GM10847 (cell line): ENCODE data around the gene ARL2BP.

Source experiments
- POLR2A ChIP-seq: IDR thresholded peaks from 2 replicates; pipeline ENCODE4 v1.6.1; 2011; ENCODE audit not compliant: insufficient read length; ENCODE audit errors: extremely low read depth

ARL2BP gene

GRCh38 chr16:57284209-57284951, 39.3 kb downstream of the ARL2BP start, which contains the start of gene PLLP:
TSS of gene PLLP (minus strand) at chr16:57284672. CDS start at chr16:57284540, 132 bp downstream.
- no peak for TF ChIP-seq POLR2A

- no peak for TF ChIP-seq POLR2A
These were observed 39.9 kb downstream of the ARL2BP start for GRCh38 chr16:57284952-57285363.

GRCh38 chr16:57285379-57285778, 40.3 kb downstream of the ARL2BP start:
- TF ChIP-seq POLR2A = no peak

GRCh38 chr16:57289391-57290257, 44.6 kb downstream of the ARL2BP start:
- no peak for TF ChIP-seq POLR2A

- TF ChIP-seq POLR2A = no peak
These were observed 52.8 kb downstream of the ARL2BP start for GRCh38 chr16:57297856-57298255.

- no peak for TF ChIP-seq POLR2A
These were observed 54.1 kb downstream of the ARL2BP start for GRCh38 chr16:57299009-57299718.

- TF ChIP-seq POLR2A = peak; percentile 14
These were observed 54.8 kb downstream of the ARL2BP start for GRCh38 chr16:57299719-57300386.

GRCh38 chr16:57300387-57301125, 55.5 kb downstream of the ARL2BP start:
- TF ChIP-seq POLR2A = no peak

- TF ChIP-seq POLR2A = no peak
These were observed 56.2 kb downstream of the ARL2BP start for GRCh38 chr16:57301126-57301817.
